Measurements from ENCODE around the gene CTRL.

CTRL gene

GRCh38 chr16:67914758-67915495 is 16.7 kb downstream of the CTRL start:
- Histone ChIP-seq H3K27me3 (no peaks in the 10 kb centered on the region), H3K27ac (no peak overlapping the region), H3K4me3 (no peak overlapping the region), H3K36me3 (peaks cover 12 to 38% (median 13%) of the 10 kb centered on the region in 3 donors), H3K4me1 (peaks cover 0 to 41% (median 26%) of the 10 kb centered on the region in 4 donors), H3K9me3 (no peaks in the 10 kb centered on the region)
- intact Hi-C loops (cut with DNase I; ENCODE audit: low total_unique reads) = no loop called here
- no peak for DNase-seq
- TF ChIP-seq, protein P1, sequence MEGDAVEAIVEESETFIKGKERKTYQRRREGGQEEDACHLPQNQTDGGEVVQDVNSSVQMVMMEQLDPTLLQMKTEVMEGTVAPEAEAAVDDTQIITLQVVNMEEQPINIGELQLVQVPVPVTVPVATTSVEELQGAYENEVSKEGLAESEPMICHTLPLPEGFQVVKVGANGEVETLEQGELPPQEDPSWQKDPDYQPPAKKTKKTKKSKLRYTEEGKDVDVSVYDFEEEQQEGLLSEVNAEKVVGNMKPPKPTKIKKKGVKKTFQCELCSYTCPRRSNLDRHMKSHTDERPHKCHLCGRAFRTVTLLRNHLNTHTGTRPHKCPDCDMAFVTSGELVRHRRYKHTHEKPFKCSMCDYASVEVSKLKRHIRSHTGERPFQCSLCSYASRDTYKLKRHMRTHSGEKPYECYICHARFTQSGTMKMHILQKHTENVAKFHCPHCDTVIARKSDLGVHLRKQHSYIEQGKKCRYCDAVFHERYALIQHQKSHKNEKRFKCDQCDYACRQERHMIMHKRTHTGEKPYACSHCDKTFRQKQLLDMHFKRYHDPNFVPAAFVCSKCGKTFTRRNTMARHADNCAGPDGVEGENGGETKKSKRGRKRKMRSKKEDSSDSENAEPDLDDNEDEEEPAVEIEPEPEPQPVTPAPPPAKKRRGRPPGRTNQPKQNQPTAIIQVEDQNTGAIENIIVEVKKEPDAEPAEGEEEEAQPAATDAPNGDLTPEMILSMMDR (IDR thresholded peaks at IDR 0.05) = no peak

GRCh38 chr16:67910158-67910557 is 21.5 kb downstream of the CTRL start:
- TF ChIP-seq, protein P1 (IDR thresholded peaks at IDR 0.05) = no peak
- H3K27ac ChIP-seq = no peak overlapping the region
- DNase-seq = no peak
- peaks cover 26 to 44% (median 28%) of the 10 kb centered on the region in 3 donors for H3K36me3 ChIP-seq
- H3K4me1 ChIP-seq = peaks cover 0 to 4% (median 0%) of the 10 kb centered on the region in 4 donors
- intact Hi-C loops (cut with DNase I; ENCODE audit: low total_unique reads) = no loop called here
- H3K4me3 ChIP-seq = no peak overlapping the region
- H3K9me3 ChIP-seq = no peaks in the 10 kb centered on the region
- H3K27me3 ChIP-seq = no peaks in the 10 kb centered on the region

- H3K27me3 ChIP-seq = no peaks in the 10 kb centered on the region
- intact Hi-C loops (cut with DNase I; ENCODE audit: low total_unique reads) = no loop called here
- no peaks in the 10 kb centered on the region for H3K4me1 ChIP-seq
- H3K36me3 ChIP-seq = peaks cover 26 to 42% (median 28%) of the 10 kb centered on the region in 3 donors
- H3K9me3 ChIP-seq = no peaks in the 10 kb centered on the region
- H3K27ac ChIP-seq = no peak overlapping the region
- H3K4me3 ChIP-seq = no peak overlapping the region
- DNase-seq = no peak
- TF ChIP-seq, protein P1 (IDR thresholded peaks at IDR 0.05) = no peak
Measured at GRCh38 chr16:67909056-67909742, 22.5 kb downstream of the CTRL start.

DNA sequence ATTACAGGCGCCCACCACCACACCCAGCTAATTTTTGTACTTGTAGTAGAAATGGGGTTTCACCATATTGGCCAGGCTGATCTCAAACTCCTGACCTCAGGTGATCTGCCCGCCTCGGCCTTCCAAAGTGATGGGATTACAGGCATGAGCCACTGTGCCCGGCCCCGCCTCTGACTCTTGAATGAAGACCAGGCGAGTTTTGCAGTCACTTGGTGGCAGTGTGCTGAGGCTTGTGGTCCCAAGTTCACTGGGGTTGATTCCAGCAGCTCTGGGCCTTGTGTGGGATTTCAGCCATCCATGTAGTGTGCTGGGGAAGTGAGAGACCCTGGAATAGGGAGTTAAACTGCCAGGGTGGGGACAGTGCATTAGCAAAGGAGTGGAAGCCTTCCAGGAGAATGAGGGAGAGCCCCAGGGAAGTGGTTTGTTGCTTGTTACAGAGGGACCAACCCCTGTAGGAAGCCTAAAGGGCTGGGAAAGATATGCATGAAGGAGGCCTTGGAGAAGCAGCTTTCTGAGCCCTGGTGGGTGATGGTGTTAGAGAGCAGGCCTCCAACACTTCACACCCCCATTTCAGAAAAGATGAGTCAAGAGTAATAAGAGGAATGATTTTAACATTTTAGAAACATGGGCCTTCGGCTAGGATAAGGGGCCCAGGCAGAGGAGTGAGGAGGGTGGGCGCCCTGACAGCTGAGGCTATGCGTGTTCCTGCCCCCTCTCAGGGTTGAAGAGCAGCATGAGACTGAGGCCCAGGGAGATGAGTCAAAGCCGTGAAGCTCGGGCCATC is 24.1 kb downstream of the CTRL start:
- Histone ChIP-seq H3K4me3 (no peak overlapping the region), H3K36me3 (peaks cover 26 to 44% (median 28%) of the 10 kb centered on the region in 3 donors), H3K9me3 (no peaks in the 10 kb centered on the region), H3K4me1 (no peaks in the 10 kb centered on the region), H3K27ac (no peak overlapping the region), H3K27me3 (no peaks in the 10 kb centered on the region)
- intact Hi-C loops (cut with DNase I; ENCODE audit: low total_unique reads) = no loop called here
- DNase-seq = no peak
- TF ChIP-seq, protein P1 (IDR thresholded peaks at IDR 0.05) = no peak

GRCh38 chr16:67902831-67903230 is 28.8 kb downstream of the CTRL start:
- Histone ChIP-seq H3K9me3 (no peaks in the 10 kb centered on the region), H3K4me1 (peaks cover 0 to 5% (median 3%) of the 10 kb centered on the region in 4 donors), H3K27ac (no peak overlapping the region), H3K36me3 (peaks cover 0 to 22% (median 0%) of the 10 kb centered on the region in 3 donors), H3K4me3 (no peak overlapping the region), H3K27me3 (no peaks in the 10 kb centered on the region)
- intact Hi-C loops (cut with DNase I; ENCODE audit: low total_unique reads) = no loop called here
- DNase-seq = no peak
- TF ChIP-seq, protein P1 (IDR thresholded peaks at IDR 0.05) = no peak

Data from tibial artery (tissue), 4 donors.